ENCODE data around the gene ARHGEF17.

ARHGEF17 gene

GRCh38 chr11:73355109-73355508, 47.0 kb downstream of the ARHGEF17 start:
- no peak for DNase-seq (ENCODE audit: low read depth in 2 of 2)

GRCh38 chr11:73356979-73357860, 49.1 kb downstream of the ARHGEF17 start:
- no peak for DNase-seq (ENCODE audit: low read depth in 2 of 2)

GRCh38 chr11:73358071-73358470, 50.0 kb downstream of the ARHGEF17 start:
- DNase-seq (ENCODE audit: low read depth in 2 of 2), result no peak

- no peak for DNase-seq (ENCODE audit: low read depth in 2 of 2)
Measured at GRCh38 chr11:73359341-73359740, 51.3 kb downstream of the ARHGEF17 start.

GRCh38 chr11:73359930-73360742, 52.1 kb downstream of the ARHGEF17 start:
- no peak for DNase-seq (ENCODE audit: low read depth in 2 of 2)

GRCh38 chr11:73360743-73361369, 52.8 kb downstream of the ARHGEF17 start:
- DNase-seq (ENCODE audit: low read depth in 2 of 2), result no peak

- DNase-seq (ENCODE audit: low read depth in 2 of 2), result no peak
Measured at GRCh38 chr11:73361953-73362776, 54.1 kb downstream of the ARHGEF17 start.

GRCh38 chr11:73363147-73363546, 55.1 kb downstream of the ARHGEF17 start:
- DNase-seq (ENCODE audit: low read depth in 2 of 2), result no peak

- DNase-seq (ENCODE audit: low read depth in 2 of 2), result no peak
Measured at GRCh38 chr11:73365352-73366264, 57.5 kb downstream of the ARHGEF17 start.

GRCh38 chr11:73366265-73366610, 58.2 kb downstream of the ARHGEF17 start:
- DNase-seq (ENCODE audit: low read depth in 2 of 2), result no peak

GRCh38 chr11:73366953-73367352, 58.9 kb downstream of the ARHGEF17 start:
- DNase-seq (ENCODE audit: low read depth in 2 of 2), result no peak

- DNase-seq (ENCODE audit: low read depth in 2 of 2), result no peak
Measured at GRCh38 chr11:73367482-73368024, 59.5 kb downstream of the ARHGEF17 start.

- no peak for DNase-seq (ENCODE audit: low read depth in 2 of 2)
Measured at GRCh38 chr11:73372375-73372993, 64.4 kb downstream of the ARHGEF17 start.

- DNase-seq (ENCODE audit: low read depth in 2 of 2), result no peak
Measured at GRCh38 chr11:73374151-73374550, 66.1 kb downstream of the ARHGEF17 start.

GRCh38 chr11:73375830-73376159, 67.7 kb downstream of the ARHGEF17 start:
- DNase-seq (ENCODE audit: low read depth in 2 of 2), result no peak

- DNase-seq (ENCODE audit: low read depth in 2 of 2), result peak; percentile 88 to 93
Measured at GRCh38 chr11:73376160-73376802, 68.2 kb downstream of the ARHGEF17 start, which contains the start of gene RELT. Gene RELT, plus strand, starts transcription at chr11:73376399. Its CDS starts 12,738 bp downstream, at chr11:73389137.

- DNase-seq (ENCODE audit: low read depth in 2 of 2), result peak; percentile 49 to 66
Measured at GRCh38 chr11:73376803-73377629, 68.9 kb downstream of the ARHGEF17 start.

GRCh38 chr11:73379189-73379880, 71.3 kb downstream of the ARHGEF17 start:
- no peak for DNase-seq (ENCODE audit: low read depth in 2 of 2)
